ENCODE data around the gene SLC25A43. TPM values are rescaled to one million over a fixed set of nuclear protein-coding genes. Genes with fewer than 3 reads are reported as not detected.

SLC25A43 gene
- total RNA-seq, 2 experiments from 2014 or later: 0.91 to 1.0 TPM

DNA sequence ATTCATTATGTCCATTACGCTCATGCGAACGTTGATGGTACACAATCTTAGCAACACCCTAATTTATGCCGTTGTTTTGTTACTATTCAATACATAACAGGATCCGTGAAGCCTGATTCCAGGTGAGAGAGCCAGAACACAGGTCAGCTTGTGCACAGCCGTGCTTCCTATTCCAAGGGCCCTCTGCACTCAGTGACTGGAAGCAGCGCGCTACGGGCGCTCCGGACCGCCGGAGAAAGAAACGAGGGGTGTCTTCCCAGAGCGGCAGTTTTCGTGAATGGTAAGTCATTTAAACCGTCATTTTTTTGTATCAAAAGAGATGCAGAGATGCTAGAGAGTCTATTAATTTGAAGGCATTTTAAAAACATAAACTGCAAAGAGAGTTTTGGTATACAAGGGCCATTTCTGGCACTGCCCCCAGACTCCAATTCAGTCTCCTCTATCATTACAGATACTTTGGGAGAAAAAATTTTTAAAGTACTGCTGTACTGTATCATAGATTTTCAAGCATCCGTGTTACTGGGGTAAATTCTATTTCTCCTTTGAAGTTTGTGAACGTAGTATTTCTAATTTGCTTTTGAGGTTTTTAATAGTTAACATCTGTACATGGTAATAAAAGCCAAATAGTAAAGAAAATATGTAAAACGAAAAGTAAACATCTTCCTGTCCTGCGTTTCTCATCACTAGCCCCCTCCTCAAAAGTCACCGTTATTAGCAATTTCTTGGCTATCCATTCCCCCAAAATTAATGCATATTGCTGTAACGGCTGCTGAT is 75.7 kb downstream of the SLC25A43 start:
- Mint-ChIP-seq H3K27ac (no peak overlapping the region), H3K4me1 (ENCODE audit: low read depth) (peaks cover 2% of the 10 kb centered on the region), H3K4me3 (no peak overlapping the region), H3K9me3 (no peaks in the 10 kb centered on the region), H3K27me3 (no peaks in the 10 kb centered on the region), H3K36me3 (ENCODE audit: low read depth) (peaks cover 17% of the 10 kb centered on the region)
- Histone ChIP-seq H3K27me3 (ENCODE audit: control insufficient read depth in 1 of 2, insufficient read depth in 2 of 2, low read length in 2 of 2) (no peaks in the 10 kb centered on the region), H3K27ac (ENCODE audit: low read depth in 1 of 2, low read length in 2 of 2) (no peak overlapping the region), H3K4me1 (ENCODE audit: insufficient read depth, low read length) (peaks cover 5% of the 10 kb centered on the region), H3K4me3 (ENCODE audit: low read length) (no peak overlapping the region), H3K9me3 (ENCODE audit: control insufficient read depth in 1 of 2, insufficient read depth in 1 of 2, low read length in 2 of 2) (no peaks in the 10 kb centered on the region), H3K36me3 (ENCODE audit: insufficient read depth, low read length) (peaks cover 15% of the 10 kb centered on the region)
- ChIA-PET POLR2A (no interaction called here), CTCF (interaction anchor here (1.1 kb wide), 1 partner anchor 8 kb away, joined by 3 read pairs; no protein-coding TSS in a partner anchor)
- ATAC-seq (ENCODE audit: poor library complexity) (no peak), DNase-seq (no peak)
- TF ChIP-seq, protein P1, sequence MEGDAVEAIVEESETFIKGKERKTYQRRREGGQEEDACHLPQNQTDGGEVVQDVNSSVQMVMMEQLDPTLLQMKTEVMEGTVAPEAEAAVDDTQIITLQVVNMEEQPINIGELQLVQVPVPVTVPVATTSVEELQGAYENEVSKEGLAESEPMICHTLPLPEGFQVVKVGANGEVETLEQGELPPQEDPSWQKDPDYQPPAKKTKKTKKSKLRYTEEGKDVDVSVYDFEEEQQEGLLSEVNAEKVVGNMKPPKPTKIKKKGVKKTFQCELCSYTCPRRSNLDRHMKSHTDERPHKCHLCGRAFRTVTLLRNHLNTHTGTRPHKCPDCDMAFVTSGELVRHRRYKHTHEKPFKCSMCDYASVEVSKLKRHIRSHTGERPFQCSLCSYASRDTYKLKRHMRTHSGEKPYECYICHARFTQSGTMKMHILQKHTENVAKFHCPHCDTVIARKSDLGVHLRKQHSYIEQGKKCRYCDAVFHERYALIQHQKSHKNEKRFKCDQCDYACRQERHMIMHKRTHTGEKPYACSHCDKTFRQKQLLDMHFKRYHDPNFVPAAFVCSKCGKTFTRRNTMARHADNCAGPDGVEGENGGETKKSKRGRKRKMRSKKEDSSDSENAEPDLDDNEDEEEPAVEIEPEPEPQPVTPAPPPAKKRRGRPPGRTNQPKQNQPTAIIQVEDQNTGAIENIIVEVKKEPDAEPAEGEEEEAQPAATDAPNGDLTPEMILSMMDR (IDR thresholded peaks at IDR 0.05): no peak
- intact Hi-C loops (cut with DNase I, micrococcal nuclease): loop anchor here in 1 of 2 experiments (5.0 kb wide), 2 partner anchors 317 to 402 kb away; partner anchors contain the start of gene RPL39

DNA sequence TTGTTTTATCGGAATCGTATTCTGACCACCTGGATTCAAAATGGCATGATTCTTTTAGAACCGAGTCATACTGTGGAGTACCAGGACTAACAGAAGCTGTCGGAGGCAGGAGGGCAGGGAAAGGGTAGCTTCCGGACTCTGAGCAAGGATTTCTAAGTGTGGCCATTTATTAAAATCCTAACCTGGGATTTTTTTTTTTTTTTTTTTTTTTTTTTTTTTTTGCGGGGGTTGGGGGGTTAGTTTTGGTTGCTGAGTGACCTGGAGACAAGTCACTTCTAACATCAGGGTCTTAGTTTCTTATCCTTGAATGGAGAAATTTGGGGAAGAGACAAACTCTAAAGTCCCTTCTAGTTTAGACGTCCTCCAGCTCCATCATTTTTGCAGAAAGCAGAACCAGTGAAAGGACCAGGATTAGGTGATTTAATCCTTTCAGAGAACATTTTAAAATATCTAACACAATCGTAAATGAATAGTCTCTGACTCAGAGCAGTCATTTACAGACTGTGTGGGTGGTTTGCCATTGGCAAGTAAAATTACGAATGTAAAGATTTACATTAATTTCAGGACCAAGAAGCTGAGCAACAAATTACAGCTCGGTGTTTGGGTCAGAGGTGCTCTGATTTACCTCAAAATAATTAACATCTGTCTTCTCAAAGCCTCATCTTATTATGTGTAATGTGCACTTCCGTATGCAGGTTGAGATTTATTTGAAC is 76.4 kb downstream of the SLC25A43 start:
- TF ChIP-seq, protein P1 (IDR thresholded peaks at IDR 0.05): no peak
- no peaks in the 10 kb centered on the region for H3K9me3 ChIP-seq (ENCODE audit: control insufficient read depth in 1 of 2, insufficient read depth in 1 of 2, low read length in 2 of 2)
- no peaks in the 10 kb centered on the region for H3K4me1 Mint-ChIP-seq (ENCODE audit: low read depth)
- H3K36me3 Mint-ChIP-seq (ENCODE audit: low read depth): peaks cover 9% of the 10 kb centered on the region
- H3K4me3 ChIP-seq (ENCODE audit: low read length): no peak overlapping the region
- H3K27me3 ChIP-seq (ENCODE audit: control insufficient read depth in 1 of 2, insufficient read depth in 2 of 2, low read length in 2 of 2): no peaks in the 10 kb centered on the region
- H3K9me3 Mint-ChIP-seq: no peaks in the 10 kb centered on the region
- no peak for DNase-seq
- H3K36me3 ChIP-seq (ENCODE audit: insufficient read depth, low read length): peaks cover 8% of the 10 kb centered on the region
- H3K4me1 ChIP-seq (ENCODE audit: insufficient read depth, low read length): no peaks in the 10 kb centered on the region
- H3K27me3 Mint-ChIP-seq: no peaks in the 10 kb centered on the region
- no peak overlapping the region for H3K27ac ChIP-seq (ENCODE audit: low read depth in 1 of 2, low read length in 2 of 2)
- intact Hi-C loops (cut with DNase I, micrococcal nuclease): no loop called here
- ChIA-PET POLR2A (no interaction called here), CTCF (no interaction called here)
- no peak overlapping the region for H3K27ac Mint-ChIP-seq
- ATAC-seq (ENCODE audit: poor library complexity): no peak
- no peak overlapping the region for H3K4me3 Mint-ChIP-seq

DNA sequence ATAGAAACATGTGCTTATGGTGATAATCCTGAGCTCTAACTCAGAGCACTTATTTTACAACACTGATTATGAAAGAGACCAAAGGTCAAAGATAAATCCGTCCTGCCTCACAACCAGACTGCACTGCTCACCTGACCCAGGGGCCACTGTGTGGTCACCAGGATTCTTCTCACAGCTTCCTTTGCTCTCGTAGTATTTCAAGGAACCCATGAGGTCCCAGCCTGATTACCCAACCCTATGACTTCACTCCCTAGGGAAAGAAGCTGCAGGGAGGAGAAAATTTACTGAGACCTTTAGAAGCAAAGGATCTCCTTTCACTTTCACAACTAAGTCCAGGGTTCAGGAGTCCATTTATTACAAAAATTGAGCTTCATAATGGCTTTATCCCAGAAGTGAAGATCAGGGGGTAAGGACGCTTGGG is 78.7 kb downstream of the SLC25A43 start:
- H3K27ac Mint-ChIP-seq: no peak overlapping the region
- ATAC-seq (ENCODE audit: poor library complexity) (no peak), DNase-seq (no peak)
- no peak overlapping the region for H3K4me3 Mint-ChIP-seq
- Histone ChIP-seq H3K27ac (ENCODE audit: low read depth in 1 of 2, low read length in 2 of 2) (no peak overlapping the region), H3K4me3 (ENCODE audit: low read length) (no peak overlapping the region), H3K27me3 (ENCODE audit: control insufficient read depth in 1 of 2, insufficient read depth in 2 of 2, low read length in 2 of 2) (no peaks in the 10 kb centered on the region), H3K36me3 (ENCODE audit: insufficient read depth, low read length) (no peaks in the 10 kb centered on the region), H3K9me3 (ENCODE audit: control insufficient read depth in 1 of 2, insufficient read depth in 1 of 2, low read length in 2 of 2) (no peaks in the 10 kb centered on the region), H3K4me1 (ENCODE audit: insufficient read depth, low read length) (peaks cover 10% of the 10 kb centered on the region)
- no peaks in the 10 kb centered on the region for H3K27me3 Mint-ChIP-seq
- intact Hi-C loops (cut with DNase I, micrococcal nuclease): no loop called here
- TF ChIP-seq, protein P1 (IDR thresholded peaks at IDR 0.05): no peak
- CTCF ChIA-PET: interaction anchor here (1.1 to 1.6 kb wide), 2 partner anchors 9 to 10 kb away, joined by 3 to 5 read pairs; no protein-coding TSS in a partner anchor
- H3K4me1 Mint-ChIP-seq (ENCODE audit: low read depth): peaks cover 7% of the 10 kb centered on the region
- H3K36me3 Mint-ChIP-seq (ENCODE audit: low read depth): no peaks in the 10 kb centered on the region
- no peaks in the 10 kb centered on the region for H3K9me3 Mint-ChIP-seq
- POLR2A ChIA-PET: no interaction called here

All from CD4-positive, alpha-beta T cell (primary cell).